Measurements from ENCODE around the gene NLRP2B. TPM values are rescaled to one million over a fixed set of nuclear protein-coding genes. Genes with fewer than 3 reads are reported as not detected.

NLRP2B gene
- total RNA-seq, 1 experiment from 2014 or later = not detected

GRCh38 chrX:57652705-57653104, 27.4 kb downstream of the NLRP2B start:
- H4K20me1 ChIP-seq (ENCODE audit: insufficient read depth) = no peaks in the 10 kb centered on the region

More at GRCh38 chrX:57652705-57653104, 27.4 kb downstream of the NLRP2B start:
- DNase-seq (ENCODE audit: low read depth, low spot score) = no peak
- TF ChIP-seq ELF1 (IDR thresholded peaks at IDR 0.05; ENCODE audit: borderline replicate concordance, low read depth) (no peak), EZH2 (IDR thresholded peaks at IDR 0.05) (no peak), EGR1 (IDR thresholded peaks at IDR 0.05; ENCODE audit: low read depth) (no peak), CBX3 (IDR thresholded peaks at IDR 0.05; ENCODE audit: low read depth) (no peak), JUND (IDR thresholded peaks at IDR 0.05) (no peak), RAD21 (IDR thresholded peaks at IDR 0.05; ENCODE audit: low read depth) (no peak), POLR2A (IDR thresholded peaks at IDR 0.05; ENCODE audit: borderline replicate concordance, extremely low read depth, insufficient read depth, insufficient read length) (no peak), CTCF (IDR thresholded peaks at IDR 0.05 in 2 of 3, conservative IDR thresholded peaks at IDR 0.05 in 1 of 3; ENCODE audit: borderline replicate concordance in 1 of 3, insufficient read depth in 1 of 3, low read depth in 2 of 3, low read length in 2 of 3) (no peak), ZFX (IDR thresholded peaks at IDR 0.05) (no peak)
- TF ChIP-seq, protein P1, sequence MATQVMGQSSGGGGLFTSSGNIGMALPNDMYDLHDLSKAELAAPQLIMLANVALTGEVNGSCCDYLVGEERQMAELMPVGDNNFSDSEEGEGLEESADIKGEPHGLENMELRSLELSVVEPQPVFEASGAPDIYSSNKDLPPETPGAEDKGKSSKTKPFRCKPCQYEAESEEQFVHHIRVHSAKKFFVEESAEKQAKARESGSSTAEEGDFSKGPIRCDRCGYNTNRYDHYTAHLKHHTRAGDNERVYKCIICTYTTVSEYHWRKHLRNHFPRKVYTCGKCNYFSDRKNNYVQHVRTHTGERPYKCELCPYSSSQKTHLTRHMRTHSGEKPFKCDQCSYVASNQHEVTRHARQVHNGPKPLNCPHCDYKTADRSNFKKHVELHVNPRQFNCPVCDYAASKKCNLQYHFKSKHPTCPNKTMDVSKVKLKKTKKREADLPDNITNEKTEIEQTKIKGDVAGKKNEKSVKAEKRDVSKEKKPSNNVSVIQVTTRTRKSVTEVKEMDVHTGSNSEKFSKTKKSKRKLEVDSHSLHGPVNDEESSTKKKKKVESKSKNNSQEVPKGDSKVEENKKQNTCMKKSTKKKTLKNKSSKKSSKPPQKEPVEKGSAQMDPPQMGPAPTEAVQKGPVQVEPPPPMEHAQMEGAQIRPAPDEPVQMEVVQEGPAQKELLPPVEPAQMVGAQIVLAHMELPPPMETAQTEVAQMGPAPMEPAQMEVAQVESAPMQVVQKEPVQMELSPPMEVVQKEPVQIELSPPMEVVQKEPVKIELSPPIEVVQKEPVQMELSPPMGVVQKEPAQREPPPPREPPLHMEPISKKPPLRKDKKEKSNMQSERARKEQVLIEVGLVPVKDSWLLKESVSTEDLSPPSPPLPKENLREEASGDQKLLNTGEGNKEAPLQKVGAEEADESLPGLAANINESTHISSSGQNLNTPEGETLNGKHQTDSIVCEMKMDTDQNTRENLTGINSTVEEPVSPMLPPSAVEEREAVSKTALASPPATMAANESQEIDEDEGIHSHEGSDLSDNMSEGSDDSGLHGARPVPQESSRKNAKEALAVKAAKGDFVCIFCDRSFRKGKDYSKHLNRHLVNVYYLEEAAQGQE (IDR thresholded peaks at IDR 0.05; ENCODE audit: low read depth) = no peak
- TF ChIP-seq, protein P2, sequence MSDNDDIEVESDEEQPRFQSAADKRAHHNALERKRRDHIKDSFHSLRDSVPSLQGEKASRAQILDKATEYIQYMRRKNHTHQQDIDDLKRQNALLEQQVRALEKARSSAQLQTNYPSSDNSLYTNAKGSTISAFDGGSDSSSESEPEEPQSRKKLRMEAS (IDR thresholded peaks at IDR 0.05) = no peak
- Histone ChIP-seq H3K4me1 (ENCODE audit: control insufficient read depth in 1 of 2, insufficient read depth in 2 of 2, low read length in 2 of 2) (no peaks in the 10 kb centered on the region), H3K4me3 (replicated peaks in 1 of 2; ENCODE audit: low read depth in 1 of 2, low read length in 2 of 2) (no peak overlapping the region), H3K27me3 (ENCODE audit: insufficient read depth, low read length) (no peaks in the 10 kb centered on the region), H2AFZ (ENCODE audit: low read depth, low read length, poor library complexity, severe bottlenecking) (no peak overlapping the region), H3K36me3 (ENCODE audit: control insufficient read depth in 1 of 2, insufficient read depth in 2 of 2, low read length in 2 of 2) (no peaks in the 10 kb centered on the region), H3K9me2 (ENCODE audit: insufficient read depth) (no peaks in the 10 kb centered on the region), H3K9me3 (ENCODE audit: control insufficient read depth in 1 of 2, insufficient read depth in 1 of 2, low read depth in 1 of 2, low read length in 2 of 2) (no peaks in the 10 kb centered on the region), H3K4me2 (ENCODE audit: low read length) (no peak overlapping the region), H3K27ac (ENCODE audit: low read depth, low read length) (no peak overlapping the region), H3K79me2 (ENCODE audit: insufficient read depth, low read length) (no peaks in the 10 kb centered on the region), H3K9ac (ENCODE audit: low read length) (no peak overlapping the region)
- CTCF ChIA-PET = no interaction called here
- ATAC-seq = no peak
- no TSS peak for BruUV-seq (replicated peaks)
- intact Hi-C loops (cut with micrococcal nuclease) = no loop called here
- RAD21 ChIA-PET (ENCODE audit: low non-redundant PET in 1 of 2, low total read pairs in 2 of 2, uncharacterized antibody in 2 of 2, unreplicated experiment in 2 of 2) = no interaction called here
- POLR2A ChIA-PET = no interaction called here
